ENCODE results near the gene PCSK1N. TPM values are rescaled to one million over a fixed set of nuclear protein-coding genes. Genes with fewer than 3 reads are reported as not detected.

Gene PCSK1N
- total RNA-seq, 1 donor from 2014 or later, result 12.7 TPM

GRCh38 chrX:48794911-48795515 lies 40.4 kb downstream of the PCSK1N start:
- Mint-ChIP-seq H3K36me3 (ENCODE audit: low read depth) (no peaks in the 10 kb centered on the region), H3K4me1 (peaks cover 8% of the 10 kb centered on the region), H3K9me3 (no peaks in the 10 kb centered on the region), H3K27me3 (ENCODE audit: low read depth) (no peaks in the 10 kb centered on the region), H3K4me3 (peak overlapping the region; percentile 33), H3K27ac (ENCODE audit: unreplicated experiment) (peak overlapping the region; percentile 91)
- DNase-seq (ENCODE audit: low read depth, low spot score), result no peak
- TF ChIP-seq CTCF (conservative IDR thresholded peaks at IDR 0.05), result no peak

- Mint-ChIP-seq H3K27ac (ENCODE audit: unreplicated experiment) (peak overlapping the region; percentile 91), H3K4me3 (no peak overlapping the region), H3K27me3 (ENCODE audit: low read depth) (no peaks in the 10 kb centered on the region), H3K36me3 (ENCODE audit: low read depth) (no peaks in the 10 kb centered on the region), H3K4me1 (peaks cover 8% of the 10 kb centered on the region), H3K9me3 (no peaks in the 10 kb centered on the region)
- no peak for TF ChIP-seq CTCF (conservative IDR thresholded peaks at IDR 0.05)
- no peak for DNase-seq (ENCODE audit: low read depth, low spot score)
Measured at GRCh38 chrX:48794340-48794910, 41.0 kb downstream of the PCSK1N start.

- Mint-ChIP-seq H3K27ac (ENCODE audit: unreplicated experiment) (no peak overlapping the region), H3K36me3 (ENCODE audit: low read depth) (no peaks in the 10 kb centered on the region), H3K4me3 (no peak overlapping the region), H3K27me3 (ENCODE audit: low read depth) (no peaks in the 10 kb centered on the region), H3K9me3 (no peaks in the 10 kb centered on the region), H3K4me1 (peaks cover 8% of the 10 kb centered on the region)
- no peak for DNase-seq (ENCODE audit: low read depth, low spot score)
- TF ChIP-seq CTCF (conservative IDR thresholded peaks at IDR 0.05), result no peak
Measured at GRCh38 chrX:48793935-48794334, 41.5 kb downstream of the PCSK1N start.

GRCh38 chrX:48792219-48792618 lies 43.2 kb downstream of the PCSK1N start:
- Mint-ChIP-seq H3K4me3 (no peak overlapping the region), H3K9me3 (no peaks in the 10 kb centered on the region), H3K36me3 (ENCODE audit: low read depth) (no peaks in the 10 kb centered on the region), H3K27me3 (ENCODE audit: low read depth) (peaks cover 10% of the 10 kb centered on the region), H3K4me1 (peaks cover 8% of the 10 kb centered on the region), H3K27ac (ENCODE audit: unreplicated experiment) (no peak overlapping the region)
- TF ChIP-seq CTCF (conservative IDR thresholded peaks at IDR 0.05), result no peak
- DNase-seq (ENCODE audit: low read depth, low spot score), result no peak

GRCh38 chrX:48791063-48791820 lies 44.2 kb downstream of the PCSK1N start:
- Mint-ChIP-seq H3K4me1 (peaks cover 8% of the 10 kb centered on the region), H3K27me3 (ENCODE audit: low read depth) (peaks cover 15% of the 10 kb centered on the region), H3K9me3 (no peaks in the 10 kb centered on the region), H3K4me3 (no peak overlapping the region), H3K36me3 (ENCODE audit: low read depth) (no peaks in the 10 kb centered on the region), H3K27ac (ENCODE audit: unreplicated experiment) (no peak overlapping the region)
- DNase-seq (ENCODE audit: low read depth, low spot score), result no peak
- no peak for TF ChIP-seq CTCF (conservative IDR thresholded peaks at IDR 0.05)

Measured in neural crest cell (in vitro differentiated cells).